Measurements from ENCODE around the gene ARFGEF3. TPM values are rescaled to one million over a fixed set of nuclear protein-coding genes. Genes with fewer than 3 reads are reported as not detected.

Gene ARFGEF3
- total RNA-seq, 2 donors from 2014 or later, result 1.7 to 3.7 TPM

DNA sequence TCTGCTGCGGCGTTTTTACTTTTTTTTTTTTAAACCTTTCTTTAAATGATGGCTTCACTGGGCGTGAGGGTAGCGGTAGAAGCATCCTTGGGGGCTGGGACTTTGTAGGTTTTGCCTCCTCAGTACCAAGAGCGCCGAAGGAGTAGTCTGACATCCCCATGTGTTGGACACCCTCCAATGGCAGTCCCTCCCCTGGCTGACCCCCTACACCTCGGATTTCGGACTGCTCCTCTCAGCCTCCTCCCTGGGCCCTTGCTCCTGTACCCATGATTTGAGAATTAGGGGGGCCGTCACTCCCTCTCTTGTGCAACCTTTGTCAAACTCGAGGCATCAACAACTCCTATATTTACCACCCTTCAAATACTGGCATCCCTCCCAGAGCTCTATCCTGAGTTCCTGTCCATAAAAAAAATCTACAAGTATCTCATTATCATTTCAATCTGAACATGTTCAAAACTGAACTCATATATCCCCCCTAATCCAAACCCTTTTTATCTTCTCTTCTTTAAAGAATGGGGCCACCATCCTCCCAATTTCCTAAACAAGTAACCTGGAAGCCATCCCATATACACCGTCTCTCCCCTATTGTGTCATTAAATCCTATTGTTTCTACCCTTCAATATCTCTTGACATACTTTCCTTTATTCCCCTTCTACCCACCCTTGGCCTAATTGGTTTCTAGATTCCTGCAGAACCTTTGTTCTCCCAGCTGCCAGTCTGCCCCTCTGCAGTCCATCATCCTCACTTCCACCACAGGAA lies 1.2 kb upstream of the ARFGEF3 start:
- TF ChIP-seq, protein P1, sequence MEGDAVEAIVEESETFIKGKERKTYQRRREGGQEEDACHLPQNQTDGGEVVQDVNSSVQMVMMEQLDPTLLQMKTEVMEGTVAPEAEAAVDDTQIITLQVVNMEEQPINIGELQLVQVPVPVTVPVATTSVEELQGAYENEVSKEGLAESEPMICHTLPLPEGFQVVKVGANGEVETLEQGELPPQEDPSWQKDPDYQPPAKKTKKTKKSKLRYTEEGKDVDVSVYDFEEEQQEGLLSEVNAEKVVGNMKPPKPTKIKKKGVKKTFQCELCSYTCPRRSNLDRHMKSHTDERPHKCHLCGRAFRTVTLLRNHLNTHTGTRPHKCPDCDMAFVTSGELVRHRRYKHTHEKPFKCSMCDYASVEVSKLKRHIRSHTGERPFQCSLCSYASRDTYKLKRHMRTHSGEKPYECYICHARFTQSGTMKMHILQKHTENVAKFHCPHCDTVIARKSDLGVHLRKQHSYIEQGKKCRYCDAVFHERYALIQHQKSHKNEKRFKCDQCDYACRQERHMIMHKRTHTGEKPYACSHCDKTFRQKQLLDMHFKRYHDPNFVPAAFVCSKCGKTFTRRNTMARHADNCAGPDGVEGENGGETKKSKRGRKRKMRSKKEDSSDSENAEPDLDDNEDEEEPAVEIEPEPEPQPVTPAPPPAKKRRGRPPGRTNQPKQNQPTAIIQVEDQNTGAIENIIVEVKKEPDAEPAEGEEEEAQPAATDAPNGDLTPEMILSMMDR (IDR thresholded peaks at IDR 0.05), result no peak

DNA sequence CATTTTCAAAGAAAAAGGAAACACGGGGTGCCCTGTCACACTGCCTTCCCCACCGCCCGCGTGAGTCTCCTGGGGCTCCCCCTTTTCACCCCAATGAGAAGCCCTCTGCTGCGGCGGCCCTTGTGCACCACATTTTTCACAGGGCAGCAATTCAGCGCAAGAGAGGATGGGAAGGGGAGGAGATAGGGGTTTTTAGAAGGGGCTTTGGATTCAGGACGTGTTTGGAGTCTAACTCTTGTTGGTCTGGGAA lies 726 bp upstream of the ARFGEF3 start:
- peak overlapping the region in 1 of 2 donors; percentile 59 for H3K4me3 ChIP-seq
- TF ChIP-seq, protein P1 (IDR thresholded peaks at IDR 0.05), result no peak
- no peaks in the 10 kb centered on the region for H3K36me3 ChIP-seq
- peaks cover 0 to 17% of the 10 kb centered on the region in 2 donors for H3K4me1 ChIP-seq
- DNase-seq (ENCODE audit: low spot score), result no peak
- peaks cover 0 to 4% of the 10 kb centered on the region in 2 donors for H3K27me3 ChIP-seq
- H3K27ac ChIP-seq, result no peak overlapping the region
- H3K9me3 ChIP-seq, result no peaks in the 10 kb centered on the region

More for the DNA sequence above, 1.2 kb upstream of the ARFGEF3 start:
- H3K27me3 ChIP-seq, result peaks cover 0 to 4% of the 10 kb centered on the region in 2 donors
- DNase-seq (ENCODE audit: low spot score), result no peak
- H3K9me3 ChIP-seq, result no peaks in the 10 kb centered on the region
- H3K4me1 ChIP-seq, result peaks cover 0 to 17% of the 10 kb centered on the region in 2 donors
- no peak overlapping the region for H3K27ac ChIP-seq
- H3K36me3 ChIP-seq, result no peaks in the 10 kb centered on the region
- H3K4me3 ChIP-seq, result no peak overlapping the region

DNA sequence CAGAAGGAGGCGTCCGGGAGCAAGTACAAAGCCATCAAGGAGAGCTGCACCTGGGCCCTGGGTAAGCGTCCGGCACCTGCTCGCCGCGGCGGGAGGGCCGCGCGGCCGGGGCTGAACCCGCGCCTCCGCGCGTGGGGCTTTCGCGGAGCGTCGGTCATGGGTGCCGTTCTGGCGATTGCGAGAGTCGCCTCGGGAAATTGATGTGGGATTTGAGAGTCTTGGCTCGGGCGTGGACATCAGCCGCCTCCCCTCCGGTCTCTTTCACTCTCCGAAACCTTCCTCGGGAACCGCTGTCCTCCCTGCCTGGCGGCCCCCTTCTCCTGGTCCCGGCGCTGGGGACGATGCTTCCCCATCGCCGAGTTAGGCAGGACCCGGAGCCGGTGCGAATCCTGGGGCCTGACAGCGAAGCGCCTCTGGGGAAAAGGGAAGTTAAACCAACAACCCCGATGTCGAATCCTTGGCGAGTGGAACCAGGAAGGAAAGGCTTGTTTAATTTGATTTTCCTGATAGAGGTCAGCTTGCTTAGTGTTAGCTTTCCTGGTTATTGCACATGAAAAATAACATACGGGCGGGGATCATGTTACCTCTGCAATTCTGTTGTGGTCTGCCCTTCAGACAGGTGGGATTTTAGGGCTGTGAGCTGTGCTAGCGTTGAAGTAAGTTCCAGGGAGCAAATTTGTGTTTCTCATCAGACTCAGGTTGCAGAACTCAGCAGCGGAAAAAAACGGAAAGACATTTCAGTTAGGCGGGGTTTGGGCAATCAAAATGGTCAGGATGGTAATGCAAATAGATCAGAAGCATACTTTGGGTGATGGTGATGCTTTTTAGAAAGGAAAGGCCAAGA lies 594 bp downstream of the ARFGEF3 start:
- H3K27ac ChIP-seq, result peak overlapping the region in 1 of 2 donors; percentile 47
- peak overlapping the region; percentile 38 to 59 for H3K4me3 ChIP-seq
- peaks cover 0 to 4% of the 10 kb centered on the region in 2 donors for H3K27me3 ChIP-seq
- DNase-seq (ENCODE audit: low spot score), result no peak
- H3K36me3 ChIP-seq, result no peaks in the 10 kb centered on the region
- TF ChIP-seq, protein P1 (IDR thresholded peaks at IDR 0.05), result no peak
- H3K9me3 ChIP-seq, result no peaks in the 10 kb centered on the region
- peaks cover 0 to 17% of the 10 kb centered on the region in 2 donors for H3K4me1 ChIP-seq

DNA sequence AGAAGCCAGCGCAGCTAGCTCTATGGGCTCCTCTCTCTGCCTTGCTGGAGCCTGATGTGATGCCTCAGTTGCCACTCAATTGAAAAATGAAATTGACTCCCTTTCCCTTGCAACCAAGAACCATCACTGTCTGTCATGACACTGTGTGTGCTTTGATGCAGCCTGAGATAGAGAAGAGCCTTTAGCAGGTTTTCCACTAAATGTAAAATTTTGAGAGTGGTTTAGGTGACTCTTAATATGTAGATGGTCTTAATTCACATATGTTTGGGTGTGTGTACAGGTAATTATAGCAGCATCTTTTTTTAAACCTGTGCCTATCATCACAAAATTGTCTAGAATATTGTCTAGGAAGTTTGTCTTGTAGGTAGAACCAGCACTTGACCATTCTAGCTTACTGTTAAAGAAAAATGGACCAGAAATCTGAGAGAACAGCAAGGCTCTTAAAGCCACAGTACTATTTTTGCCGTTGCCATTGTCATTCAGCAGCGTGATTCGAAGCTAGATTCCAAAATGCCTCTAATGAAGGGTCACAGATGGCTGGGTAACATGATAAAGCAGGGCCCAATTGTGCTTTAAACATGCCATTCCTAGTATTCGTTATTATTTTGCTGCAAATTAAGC lies 1.3 kb downstream of the ARFGEF3 start:
- no peaks in the 10 kb centered on the region for H3K9me3 ChIP-seq
- TF ChIP-seq, protein P1 (IDR thresholded peaks at IDR 0.05), result no peak

DNA sequence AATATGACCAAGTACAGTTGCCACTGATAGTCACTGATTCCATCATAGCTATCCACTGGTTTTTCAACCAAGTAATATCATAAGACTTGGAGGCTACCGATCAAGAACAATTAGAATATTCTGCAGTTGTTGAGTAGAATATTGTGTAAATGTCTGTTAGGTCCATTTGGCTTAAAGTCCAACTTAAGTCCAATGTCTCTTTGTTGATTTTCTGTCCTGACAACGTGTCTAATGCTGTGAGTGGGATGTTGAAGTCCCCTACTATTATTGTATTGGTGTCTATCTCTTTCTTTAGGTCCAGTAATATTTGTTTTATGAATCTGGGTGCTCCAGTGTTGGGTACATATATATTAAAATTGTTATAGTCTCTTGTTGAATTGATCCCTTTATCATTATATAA lies 13.9 kb downstream of the ARFGEF3 start:
- DNase-seq (ENCODE audit: low spot score), result no peak
- TF ChIP-seq, protein P1 (IDR thresholded peaks at IDR 0.05), result no peak
- H3K27ac ChIP-seq, result no peak overlapping the region

More for the DNA sequence above, 1.3 kb downstream of the ARFGEF3 start:
- peaks cover 0 to 4% of the 10 kb centered on the region in 2 donors for H3K27me3 ChIP-seq
- H3K4me1 ChIP-seq, result peaks cover 0 to 17% of the 10 kb centered on the region in 2 donors
- H3K36me3 ChIP-seq, result no peaks in the 10 kb centered on the region
- H3K4me3 ChIP-seq, result peak overlapping the region in 1 of 2 donors; percentile 59
- no peak overlapping the region for H3K27ac ChIP-seq
- no peak for DNase-seq (ENCODE audit: low spot score)

More for the DNA sequence above, 13.9 kb downstream of the ARFGEF3 start:
- Histone ChIP-seq H3K9me3 (peaks cover 8 to 36% of the 10 kb centered on the region in 2 donors), H3K36me3 (no peaks in the 10 kb centered on the region), H3K27me3 (no peaks in the 10 kb centered on the region), H3K4me1 (no peaks in the 10 kb centered on the region), H3K4me3 (no peak overlapping the region)

Measured in right atrium auricular region (tissue), 2 donors.